GM12878 (cell line): ENCODE data around the gene MCEMP1.

Experiments used
- ATF7 ChIP-seq: fragments of 450-650 bp; IDR thresholded peaks from 2 replicates; pipeline ENCODE4 v1.6.1; 2016; ENCODE audit warnings: low read depth, mild to moderate bottlenecking
- CTCF ChIP-seq, 3 experiments: IDR thresholded peaks in 2 of 3; conservative IDR thresholded peaks in 1 of 3; 2 replicates each; pipeline ENCODE4 v1.5.1; 2011; ENCODE audit warnings: low read depth in 3 of 3, low read length in 3 of 3, mild to moderate bottlenecking in 3 of 3, control low read depth in 2 of 3, moderate library complexity in 2 of 3, inconsistent platforms in 1 of 3, mixed read lengths in 1 of 3; ENCODE audit not compliant: control insufficient read depth in 2 of 3, insufficient read depth in 1 of 3; ENCODE audit errors: extremely low read depth in 1 of 3
- SPI1 ChIP-seq: IDR thresholded peaks from 2 replicates; pipeline ENCODE4 v1.6.1; 2011; ENCODE audit warnings: low read depth, mild to moderate bottlenecking, low read length, moderate library complexity, borderline replicate concordance; ENCODE audit not compliant: insufficient read depth
- SUPT20H ChIP-seq: IDR thresholded peaks from 2 replicates; pipeline ENCODE4 v1.6.1; 2011; ENCODE audit warnings: low read depth, mild to moderate bottlenecking, low read length, moderate library complexity, borderline replicate concordance; ENCODE audit not compliant: control insufficient read depth
- ZZZ3 ChIP-seq: IDR thresholded peaks from 2 replicates; pipeline ENCODE4 v1.6.1; 2011; ENCODE audit warnings: low read depth; ENCODE audit not compliant: control insufficient read depth, insufficient read length
- TF ChIP-seq, protein P1 (sequence below): IDR thresholded peaks from 2 replicates; pipeline ENCODE4 v1.6.1; 2012; ENCODE audit warnings: low read depth, low read length, improper control_type of control experiment

DNA sequence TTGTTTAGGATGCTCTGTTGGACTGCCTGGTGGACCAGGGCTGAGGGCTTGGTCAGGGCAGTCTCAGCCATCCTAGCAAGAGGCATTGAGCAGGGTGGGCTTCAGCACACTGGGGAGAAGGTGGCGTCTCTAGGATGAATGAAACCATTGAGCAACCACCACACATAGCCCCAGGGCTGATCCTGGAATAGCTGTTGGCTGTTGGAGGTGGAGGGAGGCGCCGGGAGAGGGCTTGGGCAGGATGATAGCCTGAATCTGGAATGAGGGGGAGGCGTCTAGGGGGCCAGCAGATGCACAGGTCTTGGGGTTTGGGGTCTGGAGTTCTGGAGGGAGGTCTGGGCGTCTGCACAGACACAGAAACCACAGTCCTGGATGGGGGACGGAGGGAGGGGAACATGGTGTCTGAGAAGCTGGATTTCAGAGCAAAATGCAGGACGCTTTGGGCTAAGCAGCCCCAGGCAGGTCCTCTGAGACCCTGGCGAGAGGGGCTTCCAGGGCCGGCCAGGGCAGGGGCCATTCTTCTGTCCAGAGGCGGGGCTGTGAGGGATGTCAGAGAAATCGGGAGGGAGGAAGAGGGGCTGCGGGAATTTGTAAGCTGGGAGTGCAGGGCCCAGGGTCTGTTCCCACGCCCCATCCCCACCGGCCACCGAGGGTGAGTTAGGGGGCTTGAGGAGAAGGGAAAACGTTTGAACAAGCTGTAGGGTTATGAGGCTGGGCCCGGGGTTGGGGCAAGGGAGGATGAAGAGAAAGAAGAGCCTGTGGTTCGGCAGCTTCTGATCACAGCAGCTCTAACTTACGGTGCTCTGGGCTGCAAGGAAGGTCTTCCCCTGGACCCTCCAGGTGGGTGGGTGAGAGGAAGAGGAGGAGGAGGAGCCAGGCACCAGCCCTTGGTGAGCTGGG lies 8.9 kb downstream of the MCEMP1 start:
- TF ChIP-seq SPI1 (no peak), CTCF (IDR thresholded peaks at IDR 0.05 in 2 of 3, conservative IDR thresholded peaks at IDR 0.05 in 1 of 3; ENCODE audit: control insufficient read depth in 2 of 3, extremely low read depth in 1 of 3, insufficient read depth in 1 of 3, low read depth in 3 of 3, low read length in 3 of 3) (no peak), ATF7 (no peak), SUPT20H (no peak), ZZZ3 (no peak)
- TF ChIP-seq, protein P1, sequence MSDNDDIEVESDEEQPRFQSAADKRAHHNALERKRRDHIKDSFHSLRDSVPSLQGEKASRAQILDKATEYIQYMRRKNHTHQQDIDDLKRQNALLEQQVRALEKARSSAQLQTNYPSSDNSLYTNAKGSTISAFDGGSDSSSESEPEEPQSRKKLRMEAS = no peak
